Lower leg skin (tissue), 3 donors: ENCODE results near the gene GPR6.

Experiments
- POLR2A ChIP-seq, 2 donors: fragments of 450-650 bp; IDR thresholded peaks; one replicate each; pipeline ENCODE4 v1.6.1; 2016 to 2017; ENCODE audit warnings: antibody characterized with exemption in 2 of 2, mild to moderate bottlenecking in 1 of 2, moderate library complexity in 1 of 2
- TF ChIP-seq, protein P1 (sequence below), 3 donors: fragments of 450-650 bp; IDR thresholded peaks; one replicate each; pipeline ENCODE4 v1.5.1; 2016; ENCODE audit warnings: antibody characterized with exemption in 3 of 3, mild to moderate bottlenecking in 3 of 3, moderate library complexity in 2 of 3

- TF ChIP-seq, protein P1, sequence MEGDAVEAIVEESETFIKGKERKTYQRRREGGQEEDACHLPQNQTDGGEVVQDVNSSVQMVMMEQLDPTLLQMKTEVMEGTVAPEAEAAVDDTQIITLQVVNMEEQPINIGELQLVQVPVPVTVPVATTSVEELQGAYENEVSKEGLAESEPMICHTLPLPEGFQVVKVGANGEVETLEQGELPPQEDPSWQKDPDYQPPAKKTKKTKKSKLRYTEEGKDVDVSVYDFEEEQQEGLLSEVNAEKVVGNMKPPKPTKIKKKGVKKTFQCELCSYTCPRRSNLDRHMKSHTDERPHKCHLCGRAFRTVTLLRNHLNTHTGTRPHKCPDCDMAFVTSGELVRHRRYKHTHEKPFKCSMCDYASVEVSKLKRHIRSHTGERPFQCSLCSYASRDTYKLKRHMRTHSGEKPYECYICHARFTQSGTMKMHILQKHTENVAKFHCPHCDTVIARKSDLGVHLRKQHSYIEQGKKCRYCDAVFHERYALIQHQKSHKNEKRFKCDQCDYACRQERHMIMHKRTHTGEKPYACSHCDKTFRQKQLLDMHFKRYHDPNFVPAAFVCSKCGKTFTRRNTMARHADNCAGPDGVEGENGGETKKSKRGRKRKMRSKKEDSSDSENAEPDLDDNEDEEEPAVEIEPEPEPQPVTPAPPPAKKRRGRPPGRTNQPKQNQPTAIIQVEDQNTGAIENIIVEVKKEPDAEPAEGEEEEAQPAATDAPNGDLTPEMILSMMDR (IDR thresholded peaks at IDR 0.05), result no peak
- no peak for TF ChIP-seq POLR2A (IDR thresholded peaks at IDR 0.05)
Observed at GRCh38 chr6:110020888-110021287, 42.8 kb downstream of the GPR6 start.
